B cell (primary cell): ENCODE results near the gene TCEANC2. TPM values are rescaled to one million over a fixed set of nuclear protein-coding genes. Genes with fewer than 3 reads are reported as not detected.

ENCODE experiments used
- ATAC-seq: fragments of 200-7000 bp; cut with Tn5 transposase; one replicate; pipeline ENCODE4 v1.10.0; 2021; ENCODE audit warnings: low read depth, mild to moderate bottlenecking, moderate number of reproducible peaks, moderate library complexity
- CTCF ChIA-PET: fragments of 350-600 bp; sonication (Branson Sonifier 250); formaldehyde crosslinking; loops from one replicate; lab custom pipeline; 2021; ENCODE audit warnings: antibody characterized with exemption, inconsistent platforms; lab: Charles Lee
- POLR2A ChIA-PET: fragments of 350-600 bp; sonication (Branson Sonifier 250); formaldehyde crosslinking; loops from one replicate; lab custom pipeline; 2021; ENCODE audit warnings: antibody characterized with exemption; lab: Charles Lee
- DNase-seq: peaks from one replicate; pipeline ENCODE4 v3.0.0; 2013
- H2AFZ ChIP-seq: 2 replicates; pipeline ENCODE4 v1.6.1; 2012; ENCODE audit warnings: mild to moderate bottlenecking, low read depth, low read length; ENCODE audit not compliant: insufficient read depth, poor library complexity, severe bottlenecking
- H3K27ac ChIP-seq, 2 donors: 1 replicate in 1 of 2; 2 replicates in 1 of 2; pipeline ENCODE4 v1.5.1; 2012 to 2013; ENCODE audit warnings: low read length in 2 of 2, mild to moderate bottlenecking in 2 of 2, moderate library complexity in 1 of 2
- H3K27me3 ChIP-seq, 4 experiments: fragments of 200-600 bp in 1 of 4; sonication (generic) in 1 of 4; replicated peaks in 1 of 4; 1 replicate in 2 of 4; 2 replicates in 2 of 4; pipeline versions ENCODE4 v1.6.1 to v1.7.0; 2013 to 2016; ENCODE audit warnings: low read length in 3 of 4, mild to moderate bottlenecking in 2 of 4, mixed read lengths in 1 of 4, moderate library complexity in 1 of 4; ENCODE audit not compliant: insufficient read depth in 4 of 4, control insufficient read depth in 3 of 4; ENCODE audit errors: control extremely low read depth in 1 of 4
- H3K36me3 ChIP-seq, 2 experiments: replicated peaks in 1 of 2; 1 replicate in 1 of 2; 2 replicates in 1 of 2; pipeline versions ENCODE4 v1.6.1 to v1.7.1; 2013; ENCODE audit warnings: low read length in 1 of 2; ENCODE audit not compliant: insufficient read depth in 2 of 2, control insufficient read depth in 1 of 2; ENCODE audit errors: control extremely low read depth in 1 of 2, extremely low read depth in 1 of 2
- H3K4me1 ChIP-seq, 2 donors: fragments of 200-600 bp in 1 of 2; sonication (generic) in 1 of 2; 1 replicate in 1 of 2; 2 replicates in 1 of 2; pipeline versions ENCODE4 v1.5.1 to v1.6.1; 2013 to 2017; ENCODE audit warnings: low read length in 2 of 2; ENCODE audit not compliant: control insufficient read depth in 2 of 2, insufficient read depth in 2 of 2
- H3K4me2 ChIP-seq: replicated peaks from 2 replicates; pipeline ENCODE3; 2012; ENCODE audit warnings: mild to moderate bottlenecking, low read depth, low read length; ENCODE audit not compliant: poor library complexity, severe bottlenecking
- H3K4me3 ChIP-seq, 5 experiments: fragments of 200-600 bp in 1 of 5; sonication (generic) in 1 of 5; 1 replicate in 3 of 5; 2 replicates in 2 of 5; pipeline versions ENCODE4 v1.5.1 to v1.7.0; 2011 to 2016; ENCODE audit warnings: low read length in 4 of 5, mild to moderate bottlenecking in 4 of 5, low read depth in 2 of 5, control low read depth in 1 of 5, moderate library complexity in 1 of 5; ENCODE audit not compliant: insufficient read depth in 1 of 5; ENCODE audit errors: control extremely low read depth in 1 of 5, extremely low read depth in 1 of 5
- H3K79me2 ChIP-seq: fragments of 200-600 bp; sonication (generic); one replicate; pipeline ENCODE4 v1.6.0; 2016; ENCODE audit warnings: low read length; ENCODE audit not compliant: control insufficient read depth, insufficient read depth
- H3K9ac ChIP-seq: fragments of 200-600 bp; sonication (generic); 2 replicates; pipeline ENCODE4 v1.6.1; 2017; ENCODE audit warnings: mild to moderate bottlenecking, low read length, moderate library complexity
- H3K9me3 ChIP-seq, 3 donors: one replicate each; pipeline versions ENCODE4 v1.6.1 to v1.7.1; 2013; ENCODE audit warnings: low read length in 2 of 3; ENCODE audit not compliant: control insufficient read depth in 2 of 3, insufficient read depth in 1 of 3; ENCODE audit errors: control extremely low read depth in 1 of 3
- H4K20me1 ChIP-seq: 2 replicates; pipeline ENCODE4 v1.6.0; 2012; ENCODE audit warnings: mild to moderate bottlenecking, low read length; ENCODE audit not compliant: insufficient read depth, control insufficient read depth, poor library complexity, severe bottlenecking
- H3K27ac Mint-ChIP-seq: one replicate; pipeline ENCODE4 v1.8.0; 2021; ENCODE audit warnings: mixed read lengths
- H3K27me3 Mint-ChIP-seq: one replicate; pipeline ENCODE4 v1.8.0; 2021; ENCODE audit warnings: mixed read lengths
- H3K4me1 Mint-ChIP-seq: one replicate; pipeline ENCODE4 v1.8.0; 2021; ENCODE audit warnings: mixed read lengths
- H3K4me3 Mint-ChIP-seq: one replicate; pipeline ENCODE4 v1.8.0; 2021; ENCODE audit warnings: mixed read lengths
- H3K9me3 Mint-ChIP-seq: one replicate; pipeline ENCODE4 v1.8.0; 2022; ENCODE audit warnings: mixed read lengths; ENCODE audit not compliant: insufficient read depth
- EZH2 ChIP-seq: IDR thresholded peaks from 2 replicates; pipeline ENCODE4 v1.6.1; 2012; ENCODE audit warnings: borderline replicate concordance, low read depth, mild to moderate bottlenecking, moderate library complexity, low read length; ENCODE audit not compliant: insufficient read depth, poor library complexity, severe bottlenecking
- WGBS: methylation state at CpG from one replicate; pipeline ENCODE4 v1.1.5; 2013; ENCODE audit warnings: missing lambda C conversion rate; ENCODE audit not compliant: insufficient coverage; 5-methylcytosine and 5-hydroxymethylcytosine counted together
- intact Hi-C: fragments of 100-400 bp; cut with micrococcal nuclease; formaldehyde crosslinking; loops from one replicate; pipeline ENCODE4 v1.10.0; 2022
- polyA plus RNA-seq: library from polyadenylated mRNA; depleted of rRNA; stranded (reverse); fragments of >200 nt; gene quantifications from 2 replicates; pipeline ENCODE4 v1.2.3, GENCODE V29; 2012
- total RNA-seq, 2 donors: library from RNA; stranded (reverse); fragments of 120-200 nt in 1 of 2; gene quantifications; 1 replicate in 1 of 2; 2 replicates in 1 of 2; pipeline versions ENCODE4 v1.2.3 to v1.2.4, GENCODE V29; 2013 to 2022
- TF ChIP-seq, protein P1 (sequence below): fragments of 200-600 bp; IDR thresholded peaks from one replicate; pipeline ENCODE4 v1.8.0; 2022; ENCODE audit warnings: antibody characterized with exemption, mild to moderate bottlenecking

The TCEANC2 gene
- total and polyA plus RNA-seq, 2 donors (not counting 1 experiment from before 2014, with no cell fraction given), result 8.0 to 15.9 TPM

DNA sequence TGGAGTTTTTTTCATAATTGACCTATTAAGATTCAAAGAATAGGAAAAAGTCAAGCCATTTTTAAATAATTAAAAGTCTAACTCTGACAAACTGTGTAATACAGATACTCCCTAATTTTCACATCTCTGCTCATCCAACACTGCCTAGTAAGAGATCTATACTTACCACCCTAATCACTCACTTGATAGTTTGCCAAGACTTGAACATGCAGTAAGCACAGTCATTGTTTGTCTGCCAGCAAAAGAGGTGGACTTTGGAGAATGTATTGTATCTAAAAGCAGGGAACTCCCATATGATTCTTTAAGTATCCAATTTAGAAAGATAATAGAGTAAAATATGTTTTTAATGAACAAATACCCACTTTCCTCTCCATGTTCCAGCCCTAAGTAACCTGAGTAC, 15.9 kb upstream of the TCEANC2 start:
- Histone ChIP-seq H2AFZ (no peak overlapping the region), H3K4me3 (no peak overlapping the region), H3K9ac (no peak overlapping the region), H4K20me1 (no peaks in the 10 kb centered on the region), H3K27ac (no peak overlapping the region), H3K4me2 (no peak overlapping the region), H3K79me2 (peaks cover 4% of the 10 kb centered on the region), H3K4me1 (no peaks in the 10 kb centered on the region), H3K9me3 (no peaks in the 10 kb centered on the region), H3K27me3 (no peaks in the 10 kb centered on the region), H3K36me3 (peaks cover 1 to 80% of the 10 kb centered on the region in 2 experiments)
- H3K27ac Mint-ChIP-seq, result no peak overlapping the region
- ChIA-PET CTCF (no interaction called here), POLR2A (no interaction called here)
- no peak overlapping the region for H3K4me3 Mint-ChIP-seq
- no peak for ATAC-seq
- H3K9me3 Mint-ChIP-seq, result no peaks in the 10 kb centered on the region
- intact Hi-C loops, result no loop called here
- H3K27me3 Mint-ChIP-seq, result no peaks in the 10 kb centered on the region
- TF ChIP-seq, protein P1, sequence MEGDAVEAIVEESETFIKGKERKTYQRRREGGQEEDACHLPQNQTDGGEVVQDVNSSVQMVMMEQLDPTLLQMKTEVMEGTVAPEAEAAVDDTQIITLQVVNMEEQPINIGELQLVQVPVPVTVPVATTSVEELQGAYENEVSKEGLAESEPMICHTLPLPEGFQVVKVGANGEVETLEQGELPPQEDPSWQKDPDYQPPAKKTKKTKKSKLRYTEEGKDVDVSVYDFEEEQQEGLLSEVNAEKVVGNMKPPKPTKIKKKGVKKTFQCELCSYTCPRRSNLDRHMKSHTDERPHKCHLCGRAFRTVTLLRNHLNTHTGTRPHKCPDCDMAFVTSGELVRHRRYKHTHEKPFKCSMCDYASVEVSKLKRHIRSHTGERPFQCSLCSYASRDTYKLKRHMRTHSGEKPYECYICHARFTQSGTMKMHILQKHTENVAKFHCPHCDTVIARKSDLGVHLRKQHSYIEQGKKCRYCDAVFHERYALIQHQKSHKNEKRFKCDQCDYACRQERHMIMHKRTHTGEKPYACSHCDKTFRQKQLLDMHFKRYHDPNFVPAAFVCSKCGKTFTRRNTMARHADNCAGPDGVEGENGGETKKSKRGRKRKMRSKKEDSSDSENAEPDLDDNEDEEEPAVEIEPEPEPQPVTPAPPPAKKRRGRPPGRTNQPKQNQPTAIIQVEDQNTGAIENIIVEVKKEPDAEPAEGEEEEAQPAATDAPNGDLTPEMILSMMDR, result no peak
- TF ChIP-seq EZH2, result no peak
- no peak for DNase-seq
- H3K4me1 Mint-ChIP-seq, result no peaks in the 10 kb centered on the region

DNA sequence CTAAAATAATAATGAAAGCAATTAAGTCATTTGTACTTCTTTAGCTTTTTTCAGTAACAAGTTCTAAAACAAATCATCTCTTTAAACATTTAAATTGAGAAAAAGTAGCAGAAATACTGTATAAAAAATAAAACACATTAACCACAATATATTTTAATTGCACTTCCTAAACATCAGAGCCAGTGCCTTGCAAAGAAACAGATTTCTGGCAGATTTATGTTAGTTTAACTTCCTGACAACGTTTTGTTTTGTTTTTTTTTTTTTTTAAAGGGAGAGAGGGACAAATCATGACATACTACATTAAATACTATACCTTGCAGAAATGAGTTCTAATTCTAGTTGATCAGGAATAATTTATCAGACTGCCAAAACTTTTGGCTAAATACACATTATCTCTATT, 11.6 kb upstream of the TCEANC2 start:
- no peak for ATAC-seq
- no peak overlapping the region for H2AFZ ChIP-seq
- H3K9ac ChIP-seq, result no peak overlapping the region
- Mint-ChIP-seq H3K4me1 (peaks cover 12% of the 10 kb centered on the region), H3K9me3 (no peaks in the 10 kb centered on the region), H3K4me3 (no peak overlapping the region), H3K27ac (no peak overlapping the region), H3K27me3 (no peaks in the 10 kb centered on the region)
- WGBS, result no CpG with 5 or more reads among the region's 1 CpG
- H3K9me3 ChIP-seq, result no peaks in the 10 kb centered on the region
- no peaks in the 10 kb centered on the region for H3K27me3 ChIP-seq
- DNase-seq, result no peak
- H3K4me1 ChIP-seq, result peaks cover 0 to 5% of the 10 kb centered on the region in 2 donors
- no peak for TF ChIP-seq EZH2
- TF ChIP-seq, protein P1, result no peak
- ChIA-PET CTCF (interaction anchor here (1.1 to 1.6 kb wide), 2 partner anchors 10 to 180 kb away, joined by 3 to 4 read pairs; no protein-coding TSS in a partner anchor), POLR2A (interaction anchor here (0.7 kb wide), 1 partner anchor 202 kb away, joined by 4 read pairs; no protein-coding TSS in a partner anchor)
- no peaks in the 10 kb centered on the region for H4K20me1 ChIP-seq
- H3K27ac ChIP-seq, result no peak overlapping the region
- no peak overlapping the region for H3K4me2 ChIP-seq
- intact Hi-C loops, result no loop called here
- H3K4me3 ChIP-seq, result no peak overlapping the region
- peaks cover 42% of the 10 kb centered on the region for H3K79me2 ChIP-seq
- peaks cover 3 to 81% of the 10 kb centered on the region in 2 experiments for H3K36me3 ChIP-seq
